Measurements from ENCODE around the gene LRFN5. TPM values are rescaled to one million over a fixed set of nuclear protein-coding genes. Genes with fewer than 3 reads are reported as not detected.

The LRFN5 gene
- total RNA-seq, 1 experiment from 2014 or later, result not detected

GRCh38 chr14:41810362-41810761 is 203.7 kb downstream of the LRFN5 start:
- ChIA-PET POLR2A (no interaction called here), CTCF (no interaction called here)
- Mint-ChIP-seq H3K4me3 (ENCODE audit: unreplicated experiment) (no peak overlapping the region), H3K9me3 (ENCODE audit: unreplicated experiment) (no peaks in the 10 kb centered on the region), H3K4me1 (ENCODE audit: insufficient read depth, unreplicated experiment) (no peaks in the 10 kb centered on the region), H3K27me3 (ENCODE audit: insufficient read depth, unreplicated experiment) (peaks cover 39% of the 10 kb centered on the region), H3K36me3 (ENCODE audit: insufficient read depth, unreplicated experiment) (no peaks in the 10 kb centered on the region), H3K27ac (ENCODE audit: low read depth, unreplicated experiment) (no peak overlapping the region)
- no peak for DNase-seq (ENCODE audit: unreplicated experiment)
- TF ChIP-seq CTCF (IDR thresholded peaks at IDR 0.05; ENCODE audit: unreplicated experiment), result no peak
- intact Hi-C loops (cut with micrococcal nuclease), result no loop called here
- BruUV-seq (replicated peaks), result no TSS peak

GRCh38 chr14:41817626-41818025 is 210.9 kb downstream of the LRFN5 start:
- no TSS peak for BruUV-seq (replicated peaks)
- peaks cover 93% of the 10 kb centered on the region for H3K27me3 Mint-ChIP-seq (ENCODE audit: insufficient read depth, unreplicated experiment)
- POLR2A ChIA-PET, result no interaction called here
- CTCF ChIA-PET, result no interaction called here
- no peak for TF ChIP-seq CTCF (IDR thresholded peaks at IDR 0.05; ENCODE audit: unreplicated experiment)
- no peak overlapping the region for H3K4me3 Mint-ChIP-seq (ENCODE audit: unreplicated experiment)
- no peaks in the 10 kb centered on the region for H3K4me1 Mint-ChIP-seq (ENCODE audit: insufficient read depth, unreplicated experiment)
- no peaks in the 10 kb centered on the region for H3K36me3 Mint-ChIP-seq (ENCODE audit: insufficient read depth, unreplicated experiment)
- H3K9me3 Mint-ChIP-seq (ENCODE audit: unreplicated experiment), result no peaks in the 10 kb centered on the region
- no peak overlapping the region for H3K27ac Mint-ChIP-seq (ENCODE audit: low read depth, unreplicated experiment)
- no peak for DNase-seq (ENCODE audit: unreplicated experiment)
- intact Hi-C loops (cut with micrococcal nuclease), result no loop called here

- no TSS peak for BruUV-seq (replicated peaks)
- intact Hi-C loops (cut with micrococcal nuclease), result no loop called here
- CTCF ChIA-PET, result interaction anchor here (0.6 to 0.9 kb wide), 3 partner anchors 9 to 1412 kb away, joined by 3 to 5 read pairs (median 3); no protein-coding TSS in a partner anchor
- TF ChIP-seq CTCF (IDR thresholded peaks at IDR 0.05; ENCODE audit: unreplicated experiment), result peak; percentile 17
- Mint-ChIP-seq H3K4me1 (ENCODE audit: insufficient read depth, unreplicated experiment) (peaks cover 6% of the 10 kb centered on the region), H3K27me3 (ENCODE audit: insufficient read depth, unreplicated experiment) (peaks cover 53% of the 10 kb centered on the region), H3K9me3 (ENCODE audit: unreplicated experiment) (no peaks in the 10 kb centered on the region), H3K27ac (ENCODE audit: low read depth, unreplicated experiment) (no peak overlapping the region), H3K36me3 (ENCODE audit: insufficient read depth, unreplicated experiment) (no peaks in the 10 kb centered on the region), H3K4me3 (ENCODE audit: unreplicated experiment) (no peak overlapping the region)
- POLR2A ChIA-PET, result no interaction called here
- no peak for DNase-seq (ENCODE audit: unreplicated experiment)
Observed at GRCh38 chr14:41824441-41824840, 217.8 kb downstream of the LRFN5 start.

GRCh38 chr14:41825622-41826021 is 218.9 kb downstream of the LRFN5 start:
- H3K27ac Mint-ChIP-seq (ENCODE audit: low read depth, unreplicated experiment), result no peak overlapping the region
- no peak for DNase-seq (ENCODE audit: unreplicated experiment)
- H3K4me1 Mint-ChIP-seq (ENCODE audit: insufficient read depth, unreplicated experiment), result peaks cover 10% of the 10 kb centered on the region
- no peak for TF ChIP-seq CTCF (IDR thresholded peaks at IDR 0.05; ENCODE audit: unreplicated experiment)
- ChIA-PET POLR2A (no interaction called here), CTCF (interaction anchor here (0.7 to 1.8 kb wide), 2 partner anchors 19 to 285 kb away, joined by 4 to 5 read pairs; no protein-coding TSS in a partner anchor)
- no TSS peak for BruUV-seq (replicated peaks)
- H3K27me3 Mint-ChIP-seq (ENCODE audit: insufficient read depth, unreplicated experiment), result peaks cover 41% of the 10 kb centered on the region
- H3K4me3 Mint-ChIP-seq (ENCODE audit: unreplicated experiment), result no peak overlapping the region
- intact Hi-C loops (cut with micrococcal nuclease), result no loop called here
- H3K36me3 Mint-ChIP-seq (ENCODE audit: insufficient read depth, unreplicated experiment), result no peaks in the 10 kb centered on the region
- no peaks in the 10 kb centered on the region for H3K9me3 Mint-ChIP-seq (ENCODE audit: unreplicated experiment)

Data from MCF 10A (cell line).